Lower lobe of right lung (tissue), 2 donors: ENCODE data around the gene ST7. TPM values are rescaled to one million over a fixed set of nuclear protein-coding genes. Genes with fewer than 3 reads are reported as not detected.

ENCODE experiments used
- ATAC-seq, 2 donors: fragments of 200-7000 bp; cut with Tn5 transposase; one replicate each; pipeline ENCODE4 v1.9.1; 2020 to 2022; ENCODE audit warnings: mild to moderate bottlenecking in 2 of 2, moderate library complexity in 2 of 2
- DNase-seq: peaks from one replicate; pipeline ENCODE4 v3.0.0-alpha.2; 2020
- H3K27ac ChIP-seq: fragments of 200-600 bp; one replicate; pipeline ENCODE4 v1.8.0; 2022
- H3K27me3 ChIP-seq: fragments of 200-600 bp; one replicate; pipeline ENCODE4 v1.8.0; 2022; ENCODE audit warnings: low read depth
- H3K36me3 ChIP-seq: fragments of 200-600 bp; one replicate; pipeline ENCODE4 v1.8.0; 2022; ENCODE audit warnings: mild to moderate bottlenecking
- H3K4me1 ChIP-seq: fragments of 200-600 bp; one replicate; pipeline ENCODE4 v1.8.0; 2022
- H3K4me3 ChIP-seq: fragments of 200-600 bp; one replicate; pipeline ENCODE4 v1.8.0; 2022; ENCODE audit warnings: mild to moderate bottlenecking
- H3K9me3 ChIP-seq: fragments of 200-600 bp; one replicate; pipeline ENCODE4 v1.8.0; 2022
- intact Hi-C: fragments of 100-400 bp; cut with DNase I; formaldehyde crosslinking; loops from one replicate; pipeline ENCODE4 v1.11.0; 2022
- total RNA-seq: library from RNA; stranded (reverse); fragmentation: NEBNext Ultra II Directional; extraction: Animal tissue kit (Norgen Biotek cat#: 25700); gene quantifications from one replicate; pipeline ENCODE4 v1.2.1, GENCODE V29; 2021
- TF ChIP-seq, protein P1 (sequence below): fragments of 200-600 bp; IDR thresholded peaks from one replicate; pipeline ENCODE4 v1.8.0; 2022; ENCODE audit warnings: antibody characterized with exemption, mild to moderate bottlenecking
- donor health status: DM: no; HTN: yes; CAD: no; lungs with severe emphysema.

ST7 gene
- total RNA-seq, 1 donor from 2014 or later: 51.1 TPM

DNA sequence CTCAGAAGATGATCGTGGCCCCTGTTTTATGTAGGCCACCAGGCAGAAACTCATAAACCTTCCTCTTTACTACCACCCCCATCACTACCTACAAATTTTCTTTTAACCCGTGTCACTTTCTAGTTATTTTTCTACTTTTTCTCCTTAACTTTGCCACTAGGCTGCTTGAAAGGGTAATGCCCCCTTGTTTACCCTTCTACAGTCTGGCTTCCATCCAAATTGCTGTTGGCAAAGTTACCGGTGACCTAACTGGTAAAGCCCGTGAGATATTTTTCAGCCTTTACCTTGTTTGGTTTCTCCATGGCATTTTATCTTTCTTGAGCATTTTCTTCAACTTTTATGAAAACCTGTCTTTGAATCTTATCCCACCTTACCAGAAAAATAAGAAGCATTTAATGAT is 216.6 kb downstream of the ST7 start:
- Histone ChIP-seq H3K27ac (no peak overlapping the region), H3K9me3 (no peaks in the 10 kb centered on the region), H3K27me3 (no peaks in the 10 kb centered on the region), H3K4me3 (no peak overlapping the region), H3K4me1 (peaks cover 5% of the 10 kb centered on the region), H3K36me3 (peaks cover 33% of the 10 kb centered on the region)
- intact Hi-C loops: no loop called here
- ATAC-seq (no peak), DNase-seq (no peak)
- TF ChIP-seq, protein P1, sequence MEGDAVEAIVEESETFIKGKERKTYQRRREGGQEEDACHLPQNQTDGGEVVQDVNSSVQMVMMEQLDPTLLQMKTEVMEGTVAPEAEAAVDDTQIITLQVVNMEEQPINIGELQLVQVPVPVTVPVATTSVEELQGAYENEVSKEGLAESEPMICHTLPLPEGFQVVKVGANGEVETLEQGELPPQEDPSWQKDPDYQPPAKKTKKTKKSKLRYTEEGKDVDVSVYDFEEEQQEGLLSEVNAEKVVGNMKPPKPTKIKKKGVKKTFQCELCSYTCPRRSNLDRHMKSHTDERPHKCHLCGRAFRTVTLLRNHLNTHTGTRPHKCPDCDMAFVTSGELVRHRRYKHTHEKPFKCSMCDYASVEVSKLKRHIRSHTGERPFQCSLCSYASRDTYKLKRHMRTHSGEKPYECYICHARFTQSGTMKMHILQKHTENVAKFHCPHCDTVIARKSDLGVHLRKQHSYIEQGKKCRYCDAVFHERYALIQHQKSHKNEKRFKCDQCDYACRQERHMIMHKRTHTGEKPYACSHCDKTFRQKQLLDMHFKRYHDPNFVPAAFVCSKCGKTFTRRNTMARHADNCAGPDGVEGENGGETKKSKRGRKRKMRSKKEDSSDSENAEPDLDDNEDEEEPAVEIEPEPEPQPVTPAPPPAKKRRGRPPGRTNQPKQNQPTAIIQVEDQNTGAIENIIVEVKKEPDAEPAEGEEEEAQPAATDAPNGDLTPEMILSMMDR: no peak

GRCh38 chr7:117171106-117171505 is 217.8 kb downstream of the ST7 start:
- DNase-seq (no peak), ATAC-seq (peak in 1 of 2 donors; percentile 14)
- H3K4me1 ChIP-seq: no peaks in the 10 kb centered on the region
- intact Hi-C loops: no loop called here
- H3K27ac ChIP-seq: no peak overlapping the region
- H3K27me3 ChIP-seq: no peaks in the 10 kb centered on the region
- no peaks in the 10 kb centered on the region for H3K9me3 ChIP-seq
- TF ChIP-seq, protein P1: no peak
- H3K36me3 ChIP-seq: peaks cover 35% of the 10 kb centered on the region
- no peak overlapping the region for H3K4me3 ChIP-seq

- Histone ChIP-seq H3K27me3 (no peaks in the 10 kb centered on the region), H3K36me3 (peaks cover 35% of the 10 kb centered on the region), H3K4me1 (no peaks in the 10 kb centered on the region), H3K9me3 (no peaks in the 10 kb centered on the region), H3K4me3 (no peak overlapping the region), H3K27ac (no peak overlapping the region)
- TF ChIP-seq, protein P1: no peak
- DNase-seq (no peak), ATAC-seq (no peak)
- intact Hi-C loops: no loop called here
Measured at GRCh38 chr7:117172283-117172682, 219.0 kb downstream of the ST7 start.

- no peaks in the 10 kb centered on the region for H3K27me3 ChIP-seq
- no peaks in the 10 kb centered on the region for H3K9me3 ChIP-seq
- H3K4me3 ChIP-seq: no peak overlapping the region
- ATAC-seq: no peak
- no peak overlapping the region for H3K27ac ChIP-seq
- intact Hi-C loops: no loop called here
- TF ChIP-seq, protein P1: no peak
- peaks cover 35% of the 10 kb centered on the region for H3K36me3 ChIP-seq
- H3K4me1 ChIP-seq: no peaks in the 10 kb centered on the region
- no peak for DNase-seq
Measured at GRCh38 chr7:117173035-117173770, 219.9 kb downstream of the ST7 start.

- Histone ChIP-seq H3K36me3 (peaks cover 32% of the 10 kb centered on the region), H3K9me3 (no peaks in the 10 kb centered on the region), H3K27ac (no peak overlapping the region), H3K27me3 (no peaks in the 10 kb centered on the region), H3K4me3 (no peak overlapping the region), H3K4me1 (no peaks in the 10 kb centered on the region)
- intact Hi-C loops: no loop called here
- TF ChIP-seq, protein P1: no peak
- DNase-seq: no peak
- ATAC-seq: no peak
Measured at GRCh38 chr7:117176206-117176605, 222.9 kb downstream of the ST7 start.
